ENCODE results near the gene POLR2L. TPM values are rescaled to one million over a fixed set of nuclear protein-coding genes. Genes with fewer than 3 reads are reported as not detected.

POLR2L gene
- total RNA-seq, 3 donors from 2014 or later (not counting 1 experiment from before 2014, with no cell fraction given) = 48.2 to 63.8 (median 61.2) TPM

DNA sequence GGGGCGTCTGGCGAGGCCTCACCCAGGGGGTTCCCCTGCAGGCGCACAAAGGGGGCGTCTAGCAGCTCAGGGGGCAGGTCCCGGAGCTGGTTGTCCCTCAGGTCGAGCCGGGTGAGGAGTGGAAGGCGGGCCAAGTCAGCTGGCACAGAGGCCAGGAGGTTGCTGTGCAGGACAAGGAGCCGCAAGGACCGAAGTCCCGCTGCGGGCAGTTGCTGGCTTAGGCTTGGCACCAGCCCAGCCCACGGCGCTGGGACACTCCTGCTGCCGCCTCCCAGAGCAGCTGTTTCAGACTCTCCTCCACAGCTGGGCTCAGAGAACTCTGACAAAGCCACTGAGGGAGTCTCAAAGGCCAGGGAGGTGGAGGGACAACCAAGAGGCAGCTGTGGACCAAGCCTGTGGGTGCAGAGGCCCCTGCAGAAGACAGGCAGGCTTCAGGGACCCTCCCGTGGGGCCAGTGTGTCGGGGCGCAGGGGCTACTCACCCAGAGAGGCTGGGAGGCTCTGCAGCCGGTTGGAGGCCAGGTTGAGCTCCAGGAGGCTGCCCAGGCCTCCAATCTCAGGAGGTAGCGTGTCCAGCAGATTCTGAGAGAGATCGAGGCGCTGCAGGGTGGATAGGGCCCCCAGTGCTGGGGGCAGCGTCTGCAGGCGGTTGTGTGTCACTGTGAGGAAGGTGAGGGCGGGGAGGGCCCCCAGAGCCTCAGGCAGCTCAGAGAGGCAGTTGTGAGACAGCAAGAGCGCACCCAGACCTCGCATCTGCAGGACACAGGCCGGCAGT lies 39.4 kb downstream of the POLR2L start:
- intact Hi-C loops (cut with micrococcal nuclease) = no loop called here
- Mint-ChIP-seq H3K36me3 (no peaks in the 10 kb centered on the region), H3K9me3 (no peaks in the 10 kb centered on the region), H3K27me3 (ENCODE audit: low read depth in 2 of 2) (no peaks in the 10 kb centered on the region), H3K27ac (no peak overlapping the region), H3K4me3 (no peak overlapping the region), H3K4me1 (peaks cover 0 to 9% of the 10 kb centered on the region in 2 donors)
- 96% methylated on average over 28 of the region's 28 CpGs for WGBS (ENCODE audit: insufficient coverage)
- H3K4me1 ChIP-seq (ENCODE audit: control insufficient read depth, insufficient read depth, low read length) = peaks cover 24% of the 10 kb centered on the region
- H3K36me3 ChIP-seq (ENCODE audit: control insufficient read depth, insufficient read depth, low read length) = peaks cover 5% of the 10 kb centered on the region
- no peak overlapping the region for H3K4me3 ChIP-seq (ENCODE audit: low read length)
- ATAC-seq (no peak), DNase-seq (no peak)
- H3K27me3 ChIP-seq (ENCODE audit: control insufficient read depth, insufficient read depth, low read length) = no peaks in the 10 kb centered on the region
- H3K9me3 ChIP-seq (ENCODE audit: control insufficient read depth, insufficient read depth, low read length) = no peaks in the 10 kb centered on the region
- no peak overlapping the region for H3K27ac ChIP-seq (ENCODE audit: low read length)
- TF ChIP-seq, protein P1, sequence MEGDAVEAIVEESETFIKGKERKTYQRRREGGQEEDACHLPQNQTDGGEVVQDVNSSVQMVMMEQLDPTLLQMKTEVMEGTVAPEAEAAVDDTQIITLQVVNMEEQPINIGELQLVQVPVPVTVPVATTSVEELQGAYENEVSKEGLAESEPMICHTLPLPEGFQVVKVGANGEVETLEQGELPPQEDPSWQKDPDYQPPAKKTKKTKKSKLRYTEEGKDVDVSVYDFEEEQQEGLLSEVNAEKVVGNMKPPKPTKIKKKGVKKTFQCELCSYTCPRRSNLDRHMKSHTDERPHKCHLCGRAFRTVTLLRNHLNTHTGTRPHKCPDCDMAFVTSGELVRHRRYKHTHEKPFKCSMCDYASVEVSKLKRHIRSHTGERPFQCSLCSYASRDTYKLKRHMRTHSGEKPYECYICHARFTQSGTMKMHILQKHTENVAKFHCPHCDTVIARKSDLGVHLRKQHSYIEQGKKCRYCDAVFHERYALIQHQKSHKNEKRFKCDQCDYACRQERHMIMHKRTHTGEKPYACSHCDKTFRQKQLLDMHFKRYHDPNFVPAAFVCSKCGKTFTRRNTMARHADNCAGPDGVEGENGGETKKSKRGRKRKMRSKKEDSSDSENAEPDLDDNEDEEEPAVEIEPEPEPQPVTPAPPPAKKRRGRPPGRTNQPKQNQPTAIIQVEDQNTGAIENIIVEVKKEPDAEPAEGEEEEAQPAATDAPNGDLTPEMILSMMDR (IDR thresholded peaks at IDR 0.05) = no peak

DNA sequence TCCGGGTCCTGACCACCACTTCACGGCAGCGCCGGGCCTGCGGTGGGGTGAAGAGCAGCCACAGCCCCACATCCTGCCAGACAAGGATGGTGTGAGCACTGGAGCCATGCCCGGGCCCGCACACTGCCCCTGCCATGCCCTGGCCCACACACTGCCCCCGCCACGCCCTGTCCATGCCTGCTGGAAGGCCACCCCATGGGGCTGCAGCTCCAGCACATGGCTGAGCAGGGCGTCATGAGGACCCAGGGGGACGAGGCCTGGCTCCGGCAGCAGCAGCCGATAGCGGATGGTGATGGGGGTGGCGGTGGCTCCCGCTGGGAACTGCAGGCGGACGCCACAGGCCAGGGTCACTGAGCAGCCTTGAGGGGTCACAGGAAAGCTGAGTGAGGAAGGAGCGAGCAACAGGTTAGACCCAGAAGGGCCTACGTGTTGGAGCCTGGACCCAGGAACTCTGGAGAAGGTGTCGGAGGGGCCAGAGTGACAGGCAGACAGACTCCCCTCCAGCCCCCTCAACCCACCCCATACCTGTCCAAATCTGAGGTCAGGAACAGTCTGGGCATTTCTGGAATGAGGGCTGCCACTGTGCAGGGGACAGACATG lies 40.2 kb downstream of the POLR2L start:
- Mint-ChIP-seq H3K27me3 (ENCODE audit: low read depth in 2 of 2) (no peaks in the 10 kb centered on the region), H3K36me3 (no peaks in the 10 kb centered on the region), H3K9me3 (no peaks in the 10 kb centered on the region), H3K4me1 (peaks cover 0 to 10% of the 10 kb centered on the region in 2 donors), H3K27ac (no peak overlapping the region), H3K4me3 (peak overlapping the region; percentile 42)
- Histone ChIP-seq H3K9me3 (ENCODE audit: control insufficient read depth, insufficient read depth, low read length) (no peaks in the 10 kb centered on the region), H3K4me3 (ENCODE audit: low read length) (no peak overlapping the region), H3K27ac (ENCODE audit: low read length) (no peak overlapping the region), H3K27me3 (ENCODE audit: control insufficient read depth, insufficient read depth, low read length) (no peaks in the 10 kb centered on the region), H3K4me1 (ENCODE audit: control insufficient read depth, insufficient read depth, low read length) (peaks cover 27% of the 10 kb centered on the region), H3K36me3 (ENCODE audit: control insufficient read depth, insufficient read depth, low read length) (peaks cover 5% of the 10 kb centered on the region)
- intact Hi-C loops (cut with micrococcal nuclease) = no loop called here
- ATAC-seq = no peak
- WGBS (ENCODE audit: insufficient coverage) = 95% methylated on average over 21 of the region's 21 CpGs
- TF ChIP-seq, protein P1 (IDR thresholded peaks at IDR 0.05) = no peak
- DNase-seq = no peak

DNA sequence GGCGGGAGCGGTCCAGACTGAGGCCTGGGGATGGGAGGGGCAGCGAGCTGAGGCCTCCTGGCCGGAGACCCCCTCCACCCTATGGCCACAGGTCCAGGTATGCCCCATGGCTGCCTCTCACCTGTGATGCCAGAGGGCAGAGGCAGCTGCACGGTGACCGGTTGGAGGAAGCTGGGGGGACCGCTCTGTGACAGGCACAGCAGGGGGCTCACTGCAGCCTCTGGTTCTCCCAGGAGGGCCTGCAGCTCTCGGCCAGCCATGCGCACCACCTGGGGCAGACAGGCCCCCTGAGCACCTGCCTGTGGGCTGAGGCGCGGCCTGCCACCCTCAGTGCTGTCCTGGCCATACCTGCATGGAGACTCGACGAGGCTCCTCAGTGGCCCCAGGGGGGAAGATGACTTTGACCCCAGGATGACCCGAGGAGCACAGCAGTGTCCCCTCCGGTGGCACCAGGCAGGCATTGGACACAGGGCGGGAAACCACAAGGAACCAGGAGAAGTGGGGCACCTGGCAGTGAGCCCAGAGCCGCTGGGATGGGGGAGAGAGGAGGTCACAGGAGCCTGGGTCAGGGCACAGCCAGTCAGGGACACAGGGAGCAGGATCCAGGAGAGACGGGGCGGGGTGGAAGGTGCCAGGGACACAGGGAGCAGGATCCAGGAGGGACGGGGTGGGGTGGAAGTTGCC lies 41.1 kb downstream of the POLR2L start:
- WGBS (ENCODE audit: insufficient coverage) = 96% methylated on average over 20 of the region's 20 CpGs
- peaks cover 5% of the 10 kb centered on the region for H3K36me3 ChIP-seq (ENCODE audit: control insufficient read depth, insufficient read depth, low read length)
- no peaks in the 10 kb centered on the region for H3K27me3 ChIP-seq (ENCODE audit: control insufficient read depth, insufficient read depth, low read length)
- H3K4me1 Mint-ChIP-seq = peaks cover 0 to 19% of the 10 kb centered on the region in 2 donors
- H3K9me3 ChIP-seq (ENCODE audit: control insufficient read depth, insufficient read depth, low read length) = no peaks in the 10 kb centered on the region
- H3K4me3 Mint-ChIP-seq = peak overlapping the region; percentile 31
- H3K36me3 Mint-ChIP-seq = no peaks in the 10 kb centered on the region
- H3K4me3 ChIP-seq (ENCODE audit: low read length) = no peak overlapping the region
- ATAC-seq (no peak), DNase-seq (no peak)
- H3K9me3 Mint-ChIP-seq = no peaks in the 10 kb centered on the region
- TF ChIP-seq, protein P1 (IDR thresholded peaks at IDR 0.05) = no peak
- H3K27ac ChIP-seq (ENCODE audit: low read length) = no peak overlapping the region
- no peak overlapping the region for H3K27ac Mint-ChIP-seq
- peaks cover 36% of the 10 kb centered on the region for H3K4me1 ChIP-seq (ENCODE audit: control insufficient read depth, insufficient read depth, low read length)
- intact Hi-C loops (cut with micrococcal nuclease) = no loop called here
- no peaks in the 10 kb centered on the region for H3K27me3 Mint-ChIP-seq (ENCODE audit: low read depth in 2 of 2)

All from natural killer cell (primary cell).